Endometrial microvascular endothelial cells (primary cell): ENCODE results near the gene RBM20. TPM values are rescaled to one million over a fixed set of nuclear protein-coding genes. Genes with fewer than 3 reads are reported as not detected.
"Not testable (repeated sequence)": the region's sequence is repeated elsewhere in the genome, so short reads cannot be mapped to it uniquely, and the experiment has no call there.

ENCODE experiments used
- in situ Hi-C: cut with HindIII; loops from 2 replicates; pipeline ENCODE4 v1.10.0; 2017; ENCODE audit warnings: low sequenced_read_pairs, low pct_unique_long_range_greater_than_20kb; ENCODE audit errors: inconsistent ontology term
- total RNA-seq: library from RNA; depleted of rRNA; stranded (reverse); fragments of >200 nt; gene quantifications from one replicate; pipeline ENCODE4 v1.2.3, GENCODE V29; 2015; ENCODE audit errors: inconsistent ontology term

RBM20 gene
- total RNA-seq, 1 donor from 2014 or later = 0.19 TPM

DNA sequence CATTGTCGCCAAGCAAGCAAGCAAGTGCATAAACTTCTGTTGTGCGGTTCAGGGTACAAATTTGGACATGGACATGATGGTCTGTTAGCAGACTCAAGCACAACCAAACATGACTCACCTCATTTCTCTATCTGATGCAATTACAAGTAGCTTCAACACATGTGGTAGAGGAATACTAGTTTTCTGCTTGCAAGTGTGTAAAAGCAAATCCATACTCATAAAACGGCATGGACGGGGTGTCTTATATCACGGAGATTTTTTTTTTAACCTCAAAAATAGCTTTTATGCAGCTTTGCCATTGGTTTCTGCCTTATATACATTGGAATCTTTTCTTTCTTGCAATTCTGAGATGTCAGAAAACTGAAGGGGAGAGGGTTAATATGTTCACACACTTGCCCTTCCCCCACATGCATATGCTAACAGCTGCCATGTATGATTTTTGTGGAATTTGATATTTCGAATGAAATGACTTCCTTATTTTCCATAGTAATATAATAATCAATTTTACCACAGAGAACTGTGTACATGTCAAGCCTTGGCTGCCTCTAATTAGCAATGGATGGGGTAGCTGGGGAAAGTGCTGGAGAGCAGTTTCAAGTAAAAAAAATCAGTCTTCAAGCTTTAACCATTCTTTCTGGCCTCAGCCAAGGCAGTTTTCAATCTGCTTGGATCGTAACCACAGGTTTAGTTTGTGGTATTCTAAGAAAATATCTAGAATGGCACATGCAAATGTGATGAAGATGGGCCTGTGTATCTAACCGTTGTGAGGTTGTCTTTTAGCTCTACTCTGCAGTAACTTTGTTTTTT, 121.6 kb downstream of the RBM20 start:
- in situ Hi-C loops = no loop called here

DNA sequence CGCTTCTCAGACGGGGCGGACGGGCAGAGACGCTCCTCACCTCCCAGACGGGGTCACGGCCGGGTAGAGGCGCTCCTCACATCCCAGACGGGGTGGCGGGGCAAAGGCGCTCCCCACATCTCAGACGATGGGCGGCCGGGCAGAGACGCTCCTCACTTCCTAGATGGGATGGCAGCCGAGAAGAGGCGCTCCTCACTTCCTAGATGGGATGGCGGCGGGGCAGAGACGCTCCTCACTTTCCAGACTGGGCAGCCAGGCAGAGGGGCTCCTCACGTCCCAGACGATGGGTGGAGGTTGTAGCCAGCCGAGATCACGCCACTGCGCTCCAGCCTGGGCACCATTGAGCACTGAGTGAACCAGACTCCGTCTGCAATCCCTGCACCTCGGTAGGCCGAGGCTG, 123.5 kb downstream of the RBM20 start:
- in situ Hi-C loops = not testable (repeated sequence)

DNA sequence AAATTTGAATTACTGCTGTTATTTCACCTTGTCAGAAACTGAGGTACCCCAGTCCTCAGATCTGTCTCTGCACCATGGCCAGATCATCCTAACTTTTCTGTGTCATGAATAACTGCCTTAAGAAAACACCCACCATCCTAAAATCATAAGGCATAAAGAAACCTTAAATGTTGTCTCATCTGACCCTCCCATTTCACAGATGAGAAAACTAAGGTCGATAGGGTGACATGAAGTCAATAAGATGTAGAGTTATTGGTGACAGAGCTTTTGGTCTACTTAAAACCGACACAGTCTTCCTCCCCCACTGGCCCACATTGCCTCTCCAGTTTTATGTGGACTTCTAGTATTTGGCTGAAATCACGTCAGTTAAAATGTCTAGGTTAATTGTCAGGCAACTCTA, 126.1 kb downstream of the RBM20 start:
- in situ Hi-C loops = no loop called here

DNA sequence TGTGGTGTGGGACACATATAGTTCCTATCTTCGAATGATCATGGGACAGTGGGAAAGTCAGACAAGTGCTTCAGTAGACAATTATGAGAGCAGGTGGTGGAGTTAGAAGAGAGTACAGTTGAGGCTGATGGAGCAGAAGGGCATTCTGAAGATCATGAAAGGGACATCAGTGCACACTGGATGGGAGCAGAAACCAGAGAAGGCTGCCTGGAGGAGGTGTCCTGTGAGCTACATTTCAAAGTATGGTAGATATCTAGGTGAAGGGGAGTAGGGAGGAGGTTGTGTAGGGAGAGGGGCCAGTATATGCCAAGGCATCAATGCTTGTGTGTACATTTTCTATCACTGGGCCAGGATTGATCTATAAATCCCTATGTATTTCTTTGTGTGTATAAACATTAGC, 127.3 kb downstream of the RBM20 start:
- in situ Hi-C loops = no loop called here

DNA sequence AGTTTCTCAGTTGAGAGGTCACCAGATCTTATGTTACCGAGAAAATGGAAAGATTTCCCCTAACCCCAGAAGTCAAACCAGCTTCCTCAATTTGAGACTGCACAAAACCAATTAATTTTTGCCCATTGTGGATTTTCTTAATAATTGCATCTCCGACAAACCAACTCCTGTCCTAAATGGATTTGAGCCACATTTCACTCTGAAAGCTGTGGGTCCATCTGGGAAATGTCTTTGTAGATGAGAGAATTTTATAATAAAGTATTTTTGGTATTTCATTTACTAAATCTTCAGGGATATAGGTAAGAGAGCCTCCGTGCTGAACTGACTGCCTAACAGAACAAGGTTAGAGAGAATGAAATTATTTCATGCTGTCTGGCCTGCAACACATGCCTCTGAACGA, 127.9 kb downstream of the RBM20 start:
- in situ Hi-C loops = no loop called here

DNA sequence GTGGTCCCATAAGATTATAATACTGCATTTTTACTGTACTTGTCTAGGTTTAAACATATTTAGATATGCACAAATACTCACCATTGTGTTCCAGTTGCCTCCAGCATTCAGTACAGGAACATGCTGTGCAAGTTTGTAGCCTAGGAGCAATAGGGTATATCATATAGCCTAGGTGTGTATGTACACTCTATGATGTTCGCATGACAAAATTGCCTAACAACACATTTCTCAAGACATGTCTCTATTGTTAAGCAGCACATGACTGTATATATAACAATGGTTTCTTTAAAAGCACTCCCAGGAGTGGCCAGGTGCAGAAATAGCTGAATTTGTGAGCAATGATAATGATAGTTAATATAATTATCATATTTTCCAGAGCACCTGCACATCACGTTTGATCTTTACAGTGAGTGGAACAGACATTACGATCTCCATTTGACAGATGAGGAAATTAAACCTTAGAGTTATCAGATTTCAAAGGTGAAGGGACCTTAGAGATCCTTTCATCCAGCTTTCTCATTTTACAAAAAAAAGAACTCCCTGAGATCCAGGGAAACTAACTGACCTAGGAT, 128.4 kb downstream of the RBM20 start:
- in situ Hi-C loops = no loop called here

DNA sequence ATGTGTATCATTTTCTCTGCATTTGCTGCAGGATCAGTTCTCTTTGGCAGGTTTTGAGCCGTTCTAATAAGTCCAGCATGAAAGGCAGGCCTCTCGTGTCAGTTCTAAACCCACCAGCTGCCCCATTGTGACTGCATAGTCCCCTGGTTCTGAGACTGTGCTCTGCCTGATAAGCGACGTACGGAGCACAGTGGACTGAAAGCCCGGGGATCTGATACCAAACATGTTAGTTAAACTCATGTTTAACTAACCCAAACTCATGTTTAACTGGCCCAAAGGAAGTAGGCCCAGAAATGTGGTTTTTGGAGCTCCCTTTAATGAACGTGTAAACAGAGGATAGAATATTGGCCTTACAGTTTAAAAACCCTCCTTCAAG, 129.5 kb downstream of the RBM20 start:
- in situ Hi-C loops = no loop called here

DNA sequence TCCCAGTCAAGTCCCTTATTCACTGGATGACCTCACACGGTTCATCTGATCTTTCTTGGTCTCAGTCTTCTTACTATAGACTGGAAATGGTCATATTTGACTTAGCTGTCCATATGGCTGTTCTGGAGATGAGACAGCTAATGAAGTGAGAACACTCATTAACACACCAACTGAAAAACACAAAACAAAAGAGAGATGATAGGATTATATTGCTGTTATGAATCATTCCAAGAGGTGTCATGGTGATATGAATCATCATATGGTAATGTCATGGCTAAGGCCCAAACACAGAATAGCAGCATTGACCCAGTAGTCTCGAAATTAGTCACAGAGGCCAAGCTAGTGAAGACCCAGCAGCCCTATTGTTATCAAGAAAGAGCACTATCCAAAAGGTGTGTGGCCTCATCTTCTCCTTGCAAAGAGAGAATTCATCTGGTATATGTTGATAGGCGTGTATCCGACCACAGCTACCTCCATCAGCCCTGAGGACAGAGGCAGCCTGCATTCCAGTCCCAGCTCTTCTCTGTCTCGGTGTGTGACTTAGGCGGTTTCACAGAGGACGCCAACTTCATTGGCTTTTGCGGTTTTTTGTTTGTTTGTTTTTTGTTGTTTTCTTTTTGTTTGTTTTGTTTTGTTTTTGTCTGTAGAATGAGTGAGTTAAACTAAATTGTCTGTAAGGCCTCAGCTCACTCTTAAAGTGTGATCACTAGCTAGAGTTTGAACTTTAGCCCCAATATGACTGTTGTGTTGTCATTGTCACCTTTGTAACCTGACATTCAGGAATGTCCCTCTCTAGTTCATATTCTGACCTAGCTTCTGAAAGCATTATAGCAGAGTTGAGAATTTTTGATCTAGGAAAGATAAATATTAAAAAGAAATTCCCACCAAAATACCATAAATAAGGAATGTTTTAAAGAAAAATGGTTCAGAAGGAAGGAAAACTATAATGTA, 130.2 kb downstream of the RBM20 start:
- in situ Hi-C loops = no loop called here

DNA sequence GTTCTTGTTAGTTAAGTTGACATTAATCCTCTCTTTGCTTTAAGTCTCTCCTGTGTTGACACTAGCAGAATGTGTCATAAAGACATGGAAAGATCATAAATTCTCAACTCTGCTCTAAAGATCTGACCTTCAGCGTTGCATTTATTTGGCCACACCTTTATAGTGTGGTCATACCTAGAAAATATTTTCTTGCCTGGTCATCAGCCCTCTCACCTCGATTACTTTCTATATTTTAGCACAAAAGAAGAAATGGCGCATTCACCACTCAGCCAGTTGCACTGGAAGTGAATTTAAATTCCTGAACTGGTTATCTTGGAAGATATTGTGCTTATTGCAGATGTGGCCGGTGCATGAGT, 130.9 kb downstream of the RBM20 start:
- in situ Hi-C loops = no loop called here

DNA sequence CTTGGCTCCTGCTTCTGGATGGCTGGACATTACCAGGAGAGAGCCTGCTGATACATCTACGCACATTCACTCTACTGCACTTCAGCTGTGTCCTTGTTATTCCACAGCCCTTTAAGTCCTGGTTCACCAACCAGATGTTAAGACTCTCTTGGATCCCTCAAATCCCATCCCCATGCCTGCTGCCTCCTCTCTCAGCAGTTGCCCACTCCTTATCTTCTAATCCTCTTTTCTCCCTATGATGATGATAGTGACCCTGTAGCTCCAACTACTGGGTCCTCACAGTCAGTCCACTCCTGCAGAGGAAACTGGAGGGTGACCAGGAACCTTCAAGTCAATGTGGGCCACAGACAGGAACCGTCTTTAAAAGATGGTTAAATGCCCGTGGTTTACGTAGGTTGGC, 131.3 kb downstream of the RBM20 start:
- in situ Hi-C loops = no loop called here

DNA sequence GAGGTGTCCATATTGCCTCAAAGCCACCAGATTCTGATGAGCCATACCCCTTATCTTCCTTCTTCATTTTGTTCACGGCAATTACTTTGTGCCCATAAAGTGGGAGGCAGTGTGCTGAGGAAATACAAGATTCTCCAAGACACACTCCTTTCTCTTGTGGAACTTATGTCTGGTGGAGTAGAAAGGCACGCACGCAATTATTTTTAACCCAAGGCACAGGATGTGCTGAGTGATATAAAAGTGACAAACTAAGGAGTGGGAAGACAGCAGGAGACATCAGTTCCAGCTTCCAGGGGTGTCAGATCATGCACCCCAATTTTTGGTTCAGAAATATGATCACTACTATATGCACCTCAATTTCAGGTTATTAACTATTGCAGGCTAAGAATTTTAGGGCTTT, 132.9 kb downstream of the RBM20 start:
- in situ Hi-C loops = no loop called here

DNA sequence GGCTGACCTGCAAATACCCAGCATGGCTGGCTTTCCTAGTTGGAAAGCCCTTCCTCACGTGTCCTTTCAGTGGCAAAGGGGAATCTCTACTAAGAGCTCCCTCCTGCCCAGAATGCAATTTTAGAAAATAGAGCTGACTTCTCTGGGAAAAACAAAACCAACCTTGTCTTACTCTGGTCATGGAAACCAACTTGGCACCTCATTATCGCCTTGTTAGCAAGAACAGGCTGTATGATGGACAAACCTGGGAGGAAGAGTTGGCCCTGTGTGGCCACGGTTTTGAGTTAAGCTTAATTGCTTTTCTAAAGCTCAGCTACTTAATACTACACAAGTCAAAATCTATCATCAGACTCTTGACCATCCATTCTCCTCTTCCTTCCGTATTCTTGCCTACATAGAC, 133.5 kb downstream of the RBM20 start:
- in situ Hi-C loops = no loop called here

DNA sequence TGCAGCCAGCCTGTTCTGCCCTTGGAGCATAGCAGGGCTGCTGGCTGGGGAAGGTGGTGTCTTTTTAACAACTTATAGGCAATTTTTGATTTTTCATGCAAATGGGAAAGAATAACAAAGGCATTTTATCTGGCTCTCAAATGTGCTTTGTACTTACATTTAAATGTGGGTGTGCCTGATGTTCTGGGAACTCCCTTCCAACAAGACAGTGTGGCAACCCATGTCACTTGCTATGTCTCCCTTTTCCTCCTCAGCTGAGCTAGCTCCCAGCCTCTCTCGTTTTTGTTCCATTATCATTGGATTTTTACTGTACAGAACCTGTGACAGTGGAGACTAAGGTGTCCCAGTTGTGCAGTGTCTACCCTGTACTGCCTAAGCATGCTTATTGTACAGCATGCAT, 134.1 kb downstream of the RBM20 start:
- in situ Hi-C loops = no loop called here

DNA sequence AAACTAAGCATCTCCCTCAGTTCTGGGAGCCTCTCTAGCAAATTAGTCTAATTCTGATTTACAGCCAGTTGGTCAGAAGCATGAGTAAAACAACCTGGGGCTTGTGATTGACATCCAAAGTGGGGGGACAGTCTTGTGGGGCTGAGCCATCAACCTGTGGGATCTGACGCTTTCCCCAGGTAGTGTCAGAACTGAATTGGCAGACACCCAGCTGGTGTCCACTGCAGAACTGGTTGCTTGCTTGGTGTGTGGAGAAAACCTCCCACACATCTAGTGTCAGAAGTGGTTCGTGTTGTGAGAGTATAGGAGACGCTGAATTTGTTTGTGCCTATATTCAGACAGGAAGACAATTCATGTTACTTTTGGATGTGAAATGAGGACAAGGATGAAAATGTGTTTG, 135.4 kb downstream of the RBM20 start:
- in situ Hi-C loops = no loop called here

DNA sequence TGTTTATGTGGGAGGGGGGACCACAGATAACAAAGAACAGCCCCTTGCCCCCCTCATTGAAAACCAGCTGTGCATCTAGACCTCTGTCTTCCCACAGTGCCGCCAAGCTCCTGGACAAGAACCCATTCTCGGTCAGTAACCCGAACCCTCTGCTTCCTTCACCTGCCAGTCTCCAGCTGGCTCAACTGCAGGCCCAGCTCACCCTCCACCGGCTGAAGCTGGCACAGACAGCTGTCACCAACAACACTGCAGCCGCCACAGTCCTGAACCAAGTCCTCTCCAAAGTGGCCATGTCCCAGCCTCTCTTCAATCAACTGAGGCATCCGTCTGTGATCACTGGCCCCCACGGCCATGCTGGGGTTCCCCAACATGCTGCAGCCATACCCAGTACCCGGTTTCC, 136.6 kb downstream of the RBM20 start:
- in situ Hi-C loops = no loop called here

DNA sequence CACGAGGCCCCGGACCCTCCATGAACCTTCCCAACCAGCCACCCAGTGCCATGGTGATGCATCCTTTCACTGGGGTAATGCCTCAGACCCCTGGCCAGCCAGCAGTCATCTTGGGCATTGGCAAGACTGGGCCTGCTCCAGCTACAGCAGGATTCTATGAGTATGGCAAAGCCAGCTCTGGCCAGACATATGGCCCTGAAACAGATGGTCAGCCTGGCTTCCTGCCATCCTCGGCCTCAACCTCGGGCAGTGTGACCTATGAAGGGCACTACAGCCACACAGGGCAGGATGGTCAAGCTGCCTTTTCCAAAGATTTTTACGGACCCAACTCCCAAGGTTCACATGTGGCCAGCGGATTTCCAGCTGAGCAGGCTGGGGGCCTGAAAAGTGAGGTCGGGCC, 137.0 kb downstream of the RBM20 start:
- in situ Hi-C loops = no loop called here

DNA sequence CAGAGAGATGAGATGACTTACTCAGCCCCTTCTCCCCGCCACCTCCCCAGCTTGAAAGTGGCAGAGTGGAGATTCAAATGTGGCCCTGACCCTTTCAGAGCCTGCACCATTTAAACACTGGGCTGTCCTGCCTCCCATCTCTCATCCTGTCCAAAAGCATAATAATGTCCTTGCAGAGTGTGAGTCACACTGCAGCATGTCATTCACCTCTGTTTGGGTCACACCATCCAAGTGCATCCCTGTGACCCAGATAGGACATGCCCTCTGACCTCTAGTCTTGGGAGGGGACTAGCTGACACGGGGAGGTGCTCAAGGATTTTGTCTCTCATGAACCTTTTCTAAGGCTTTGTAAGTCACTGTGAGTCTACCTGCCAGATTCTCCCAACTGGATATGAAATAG, 138.5 kb downstream of the RBM20 start:
- in situ Hi-C loops = no loop called here

DNA sequence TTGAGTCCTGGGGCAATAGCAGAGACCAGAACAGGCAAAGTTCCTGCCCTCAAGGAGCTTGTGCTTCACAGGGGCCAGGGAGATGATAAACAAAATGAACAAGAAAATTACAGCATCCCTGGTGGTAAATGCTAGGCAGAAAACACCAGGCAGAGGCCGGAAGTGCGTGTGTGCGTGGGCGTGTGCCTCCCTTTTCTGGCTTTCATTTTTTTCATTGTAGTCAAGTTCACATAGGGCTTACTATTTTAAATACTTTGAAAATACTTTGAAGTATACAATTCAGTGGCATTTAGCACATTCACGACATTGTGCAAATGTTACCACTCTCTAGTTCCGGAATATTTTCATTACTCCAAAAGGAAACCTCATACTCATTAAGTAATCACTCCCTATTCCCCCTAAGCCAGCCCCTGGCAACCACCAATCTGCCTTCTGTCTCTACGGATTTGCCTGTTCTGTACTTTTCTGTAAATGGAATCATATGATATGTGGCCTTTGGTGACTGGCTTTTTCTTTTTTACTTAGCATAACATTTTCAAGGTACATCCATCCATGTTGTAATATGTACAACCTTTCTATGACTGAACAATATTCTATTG, 139.5 kb downstream of the RBM20 start:
- in situ Hi-C loops = no loop called here

DNA sequence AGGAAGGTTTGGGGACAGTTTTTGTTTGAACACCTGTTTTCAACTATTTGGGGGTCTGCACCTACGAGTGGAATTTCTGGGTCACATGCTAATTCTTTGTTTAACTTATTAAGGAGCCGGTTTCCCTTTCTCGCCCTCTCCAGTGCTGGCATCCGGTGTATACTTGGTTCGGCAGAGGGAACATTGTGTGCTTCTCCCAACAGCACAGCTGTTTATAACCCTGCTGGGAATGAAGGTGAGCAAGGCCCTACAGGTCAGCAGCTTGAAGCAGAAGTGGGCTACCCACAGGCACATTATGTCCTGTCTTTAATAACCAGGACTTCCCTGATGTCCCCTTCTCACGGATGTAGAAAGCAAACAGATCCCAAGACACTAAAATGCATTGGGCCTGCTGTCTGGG, 140.1 kb downstream of the RBM20 start:
- in situ Hi-C loops = no loop called here

DNA sequence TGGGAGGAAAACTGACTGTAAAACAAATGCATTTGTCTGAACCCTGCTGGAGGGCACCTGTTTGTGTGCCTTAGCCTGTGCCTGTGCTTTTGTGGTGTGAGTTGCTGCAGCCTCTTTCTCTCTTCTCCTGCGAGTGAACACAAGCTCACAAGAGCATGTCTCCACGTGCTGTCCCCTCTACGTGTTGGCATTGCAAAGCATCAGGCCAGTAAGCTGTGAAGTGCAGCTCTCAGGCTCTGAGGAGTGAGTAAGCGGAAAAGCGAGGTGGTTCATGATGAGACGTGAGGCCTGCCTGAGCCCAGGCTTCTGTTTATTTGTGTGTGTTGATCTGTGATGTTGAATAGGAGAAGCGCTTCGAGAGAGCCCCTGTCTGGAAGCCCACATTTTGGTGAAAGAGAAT, 142.0 kb downstream of the RBM20 start:
- in situ Hi-C loops = no loop called here
